ENCODE results near the gene LRWD1.
"Not testable (repeated sequence)": the region's sequence is repeated elsewhere in the genome, so short reads cannot be mapped to it uniquely, and the experiment has no call there.

LRWD1 gene

DNA sequence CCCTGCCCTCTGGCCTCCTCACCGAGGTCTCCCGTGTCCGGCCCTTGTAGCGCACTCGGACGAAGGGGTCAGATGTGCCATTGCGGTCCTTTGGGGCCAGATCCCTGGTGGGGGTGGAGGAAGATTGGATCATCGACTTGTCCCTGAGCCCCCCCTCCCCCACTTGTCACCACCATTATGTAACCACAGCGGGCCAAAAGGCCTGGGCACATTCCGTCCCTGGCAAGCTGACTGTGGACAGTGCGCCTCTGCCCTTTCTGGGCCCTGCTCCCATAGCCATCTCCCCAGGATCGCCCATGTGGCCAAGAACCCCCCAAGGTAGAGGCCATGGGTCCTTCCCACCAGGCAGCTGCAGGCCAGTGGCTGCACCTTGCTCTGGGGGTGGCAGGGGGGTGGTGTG lies 38.4 kb downstream of the LRWD1 start:
- DNase-seq, result not testable (repeated sequence)

DNA sequence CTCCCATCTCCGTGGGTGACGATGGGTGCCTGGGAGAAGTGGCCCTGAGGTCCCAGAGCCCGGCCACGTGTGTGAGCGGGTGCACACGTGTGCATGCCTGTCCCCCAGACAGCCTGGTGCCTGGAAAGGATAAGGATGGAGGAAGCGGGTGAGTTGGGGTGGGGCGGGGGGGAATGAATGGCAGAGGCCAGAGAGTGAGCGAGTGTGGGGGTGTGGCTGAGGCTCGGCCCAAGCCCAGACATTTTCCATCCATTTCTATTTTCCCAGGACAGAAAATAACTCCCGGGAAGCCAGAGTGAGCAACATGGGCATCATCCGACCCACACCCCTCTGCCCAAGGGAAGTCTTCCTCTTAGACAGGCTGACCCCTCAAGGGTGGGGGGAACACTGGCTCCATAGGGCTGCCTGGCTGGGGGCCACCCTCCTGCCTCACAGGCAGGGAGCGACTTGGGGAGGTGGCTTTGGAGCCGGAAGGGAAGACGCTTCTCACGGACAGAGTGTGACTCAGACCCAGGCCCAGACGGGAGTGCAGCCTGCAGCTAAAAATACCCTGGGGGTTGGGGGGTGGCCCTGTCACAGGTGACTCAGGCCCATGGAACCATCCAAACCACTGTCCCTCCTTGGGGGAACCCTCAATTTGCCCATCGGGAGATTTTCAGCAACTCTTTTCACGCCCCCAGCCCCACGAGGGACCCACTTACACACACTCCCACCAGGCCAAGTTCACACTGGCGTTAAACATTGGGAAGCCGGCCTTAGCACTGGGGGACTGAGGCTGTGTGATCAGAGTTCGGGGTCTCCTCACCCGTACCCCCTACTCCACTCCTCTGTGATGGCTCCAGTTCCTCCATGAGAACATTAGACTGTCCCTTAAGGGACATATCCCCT lies 40.8 kb downstream of the LRWD1 start:
- DNase-seq, result not testable (repeated sequence)

DNA sequence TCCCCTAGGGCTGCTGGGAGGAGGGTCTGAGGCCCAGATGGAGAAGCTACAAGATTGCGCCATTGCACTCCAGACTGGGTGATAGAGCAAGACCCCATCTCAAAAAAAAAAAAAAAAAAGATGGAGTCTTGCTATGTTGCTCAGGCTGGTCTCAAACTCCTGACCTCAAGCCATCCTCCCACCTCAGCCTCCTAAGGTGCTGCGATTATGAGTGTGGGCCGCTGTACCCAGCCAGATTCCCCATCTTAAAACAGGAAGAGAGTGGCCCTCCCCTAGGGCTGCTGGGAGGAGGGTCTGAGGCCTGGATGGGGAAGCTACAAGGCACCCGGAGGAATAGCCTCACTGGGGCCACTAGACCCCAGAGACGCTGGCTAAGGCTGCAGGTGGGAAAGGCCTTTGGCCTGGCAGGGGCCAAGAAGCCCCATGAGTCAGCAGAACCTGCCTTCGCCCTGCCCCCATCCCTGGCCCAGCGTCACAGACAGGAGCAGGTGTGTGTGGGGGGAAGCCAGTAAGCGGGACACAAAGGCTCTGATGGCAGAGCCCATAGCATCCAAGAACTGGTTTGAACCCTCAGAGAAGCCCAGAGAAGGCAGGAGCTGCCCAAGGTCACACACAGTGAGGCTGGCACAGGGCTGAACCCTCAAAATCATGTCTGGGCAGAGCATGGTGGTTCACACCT lies 42.8 kb downstream of the LRWD1 start:
- DNase-seq, result not testable (repeated sequence)

DNA sequence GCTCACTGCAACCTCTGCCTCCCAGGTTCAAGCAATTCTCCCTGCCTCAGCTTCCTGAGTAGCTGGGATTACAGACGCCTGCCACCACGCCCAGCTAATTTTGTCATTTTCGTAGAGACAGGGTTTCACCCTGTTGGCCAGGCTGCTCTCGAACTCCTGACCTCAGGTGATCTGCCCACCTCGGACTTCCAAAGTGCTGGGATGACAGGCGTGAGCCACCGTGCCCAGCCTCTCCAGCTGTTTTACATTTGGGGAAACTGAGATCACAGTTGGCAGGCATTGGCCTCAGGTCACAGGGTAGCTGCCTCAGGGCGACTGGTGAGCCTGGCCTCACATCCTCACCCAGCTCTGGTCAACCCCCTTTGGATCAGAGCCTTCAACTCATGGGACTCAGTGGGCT lies 45.8 kb downstream of the LRWD1 start:
- DNase-seq, result not testable (repeated sequence)

DNA sequence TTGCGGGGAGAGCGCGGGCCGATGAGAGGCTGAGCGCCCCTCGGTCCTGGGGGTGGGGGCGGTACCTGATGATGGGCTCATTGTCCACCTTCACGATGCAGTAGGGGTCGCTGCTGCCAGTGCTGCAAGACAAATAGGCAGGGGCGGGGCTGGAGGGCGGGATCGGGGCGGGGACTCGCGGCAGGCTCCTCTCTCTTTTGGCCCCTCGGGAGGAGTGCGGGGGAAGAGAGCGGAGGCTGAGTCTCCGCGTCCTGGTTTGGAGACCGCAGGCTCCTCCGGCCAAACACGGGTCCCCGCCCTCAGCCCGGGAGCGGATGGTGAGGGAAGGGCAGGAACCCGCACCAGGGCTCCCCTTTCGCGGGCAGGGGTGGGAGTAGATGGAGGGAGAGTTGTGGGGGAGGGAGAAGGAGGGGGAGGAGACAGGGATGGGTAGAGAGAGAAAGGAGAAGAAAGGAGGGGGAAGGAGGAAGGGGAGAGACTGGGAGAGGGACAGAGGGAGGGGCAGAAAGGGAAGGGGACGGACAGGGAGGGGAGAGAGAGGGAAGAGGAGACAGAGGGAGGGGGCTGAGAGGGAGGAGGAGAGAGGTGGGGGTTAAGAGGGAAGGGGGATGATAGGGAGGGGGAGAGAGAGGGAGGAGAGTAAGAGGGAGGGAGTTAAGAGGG lies 47.2 kb downstream of the LRWD1 start:
- DNase-seq, result not testable (repeated sequence)

DNA sequence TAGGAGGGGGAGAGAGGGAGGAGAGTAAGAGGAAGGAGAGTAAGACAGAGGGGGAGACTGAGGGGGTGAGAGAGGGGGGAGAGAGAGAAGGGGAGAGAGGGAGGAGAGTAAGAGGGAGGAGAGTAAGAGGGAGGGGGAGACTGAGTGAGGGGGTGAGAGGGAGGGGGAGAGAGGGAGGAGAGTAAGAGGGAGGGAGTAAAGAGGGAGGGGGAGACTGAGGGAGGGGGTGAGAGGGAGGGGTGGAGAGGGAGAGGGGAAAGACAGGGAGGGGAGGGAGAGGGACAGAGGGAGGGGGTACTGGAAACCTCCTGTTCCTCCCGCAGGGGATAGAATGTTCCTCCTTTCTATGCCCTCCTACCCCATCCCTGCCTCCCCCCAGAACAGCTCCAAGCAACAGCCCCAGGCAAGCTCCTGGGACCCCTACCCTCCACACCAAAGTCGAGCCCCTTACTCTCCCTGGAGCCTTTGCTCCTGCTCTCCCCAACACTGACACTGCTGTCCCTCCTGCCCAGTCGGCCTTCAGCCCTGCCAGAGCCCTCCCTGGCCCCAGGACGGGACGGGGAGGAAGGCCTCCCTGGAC lies 47.9 kb downstream of the LRWD1 start:
- not testable (repeated sequence) for DNase-seq

DNA sequence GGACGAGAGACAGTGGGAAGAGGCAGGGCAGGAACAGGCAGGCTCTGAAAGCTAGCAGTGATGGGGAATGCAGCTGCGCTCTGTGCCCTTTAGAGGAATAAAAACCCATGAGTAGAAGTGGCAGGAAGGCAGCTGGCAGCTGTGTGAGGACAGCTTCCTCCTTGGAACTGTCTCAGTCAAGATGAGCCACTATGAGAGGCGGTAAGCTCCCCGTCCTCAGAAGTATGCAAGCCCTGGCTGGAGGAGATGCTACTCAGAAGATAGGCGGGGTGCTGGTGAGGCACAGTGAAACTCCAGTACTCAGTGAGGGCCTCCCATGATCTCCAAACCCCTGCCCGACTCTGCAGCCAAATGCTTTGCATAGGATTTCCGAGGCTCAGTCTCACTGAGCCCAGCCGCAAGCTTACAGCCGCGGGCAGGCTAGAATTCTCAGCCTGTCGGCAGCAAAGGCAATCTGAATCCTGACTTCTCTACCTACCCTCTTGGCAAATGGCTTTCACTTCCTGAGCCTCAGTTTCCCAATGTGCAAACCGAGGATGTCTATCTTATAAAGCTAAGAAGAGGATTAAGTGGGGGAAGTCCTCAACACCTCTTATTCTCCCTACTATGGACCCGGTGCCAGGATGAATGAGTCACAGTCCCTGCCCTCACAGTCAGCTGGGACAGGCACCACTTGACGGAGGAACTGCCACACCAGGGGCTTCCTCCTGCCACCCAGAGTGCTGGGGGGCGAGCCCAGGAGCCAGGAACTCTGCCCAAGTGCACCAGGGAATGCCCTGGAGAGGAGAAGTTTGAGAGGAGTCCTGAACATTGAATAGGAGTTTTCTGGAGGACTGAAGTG lies 50.3 kb downstream of the LRWD1 start:
- not testable (repeated sequence) for DNase-seq

DNA sequence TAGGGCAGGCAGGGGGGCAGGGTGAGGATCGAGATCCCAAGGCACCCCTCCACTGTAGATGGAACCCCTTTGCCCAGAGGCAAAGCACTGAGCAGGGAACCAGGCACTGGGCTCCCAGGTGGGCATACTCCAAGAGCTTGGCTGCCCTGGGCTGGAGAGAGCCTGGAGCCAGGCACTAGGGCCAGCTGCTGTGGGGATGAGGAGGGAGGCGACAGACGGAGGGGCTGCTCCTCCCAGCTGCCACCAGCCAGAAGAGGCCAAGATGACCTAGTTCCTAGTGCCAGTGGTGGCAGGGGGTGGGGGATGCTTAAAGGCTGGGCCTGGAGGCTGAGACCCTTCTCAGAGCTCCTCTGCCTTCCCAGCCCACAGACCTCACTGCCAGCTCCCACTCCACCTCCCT lies 51.1 kb downstream of the LRWD1 start:
- DNase-seq, result not testable (repeated sequence)

DNA sequence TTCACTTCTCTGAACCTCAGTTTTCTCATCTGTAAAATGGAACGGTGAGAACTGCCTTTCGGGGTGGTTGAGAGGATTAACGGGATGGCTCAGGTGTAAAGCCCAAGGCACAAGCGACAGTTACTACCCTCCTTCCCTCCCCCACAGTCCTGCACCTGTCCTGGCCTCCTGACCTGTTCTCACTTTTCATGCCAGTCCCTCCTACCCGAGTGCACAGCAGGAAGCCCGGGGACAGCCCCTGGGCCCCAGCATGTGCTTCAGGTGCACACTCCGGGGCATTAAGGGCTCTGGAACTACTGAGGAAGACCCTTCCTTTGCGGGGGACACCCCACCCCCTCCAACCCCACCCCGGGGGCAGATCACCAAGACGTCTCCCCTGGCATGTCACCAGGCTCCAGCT lies 52.2 kb downstream of the LRWD1 start:
- not testable (repeated sequence) for DNase-seq

DNA sequence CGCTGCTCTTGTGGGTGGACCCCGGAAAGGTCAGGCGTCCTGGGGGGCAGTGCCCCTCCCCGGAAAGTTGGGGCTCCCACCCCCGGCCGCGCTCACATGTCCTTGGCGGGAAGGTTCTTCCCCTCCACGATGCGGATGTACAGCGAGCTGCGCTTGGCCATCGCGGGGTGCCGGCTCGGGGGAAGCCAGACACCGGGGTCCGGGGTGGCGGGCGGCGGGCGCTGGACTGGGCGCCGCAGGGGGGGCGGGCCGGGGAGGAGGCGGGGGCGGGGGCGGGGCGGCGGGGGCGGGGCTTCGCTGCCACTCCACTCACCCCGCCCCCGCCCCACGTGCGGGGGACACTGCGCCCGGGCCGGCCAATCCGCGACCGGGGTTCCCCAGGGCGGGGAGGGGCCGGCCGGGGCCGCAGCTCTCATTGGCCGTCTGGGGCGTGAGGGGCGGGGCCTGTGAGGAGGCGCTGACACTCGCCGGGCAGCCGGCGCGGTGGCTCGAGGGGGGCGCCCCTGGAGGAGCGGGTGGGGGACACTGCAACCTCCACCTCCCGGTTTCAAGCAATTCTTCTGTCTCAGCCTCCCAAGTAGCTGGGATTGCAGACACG lies 52.9 kb downstream of the LRWD1 start, which contains the start of gene RASA4B:
RASA4B (minus strand) TSS at position 228 of the 598 bp plus-strand sequence; CDS start at position 161, 67 bp downstream.
- DNase-seq, result not testable (repeated sequence)

DNA sequence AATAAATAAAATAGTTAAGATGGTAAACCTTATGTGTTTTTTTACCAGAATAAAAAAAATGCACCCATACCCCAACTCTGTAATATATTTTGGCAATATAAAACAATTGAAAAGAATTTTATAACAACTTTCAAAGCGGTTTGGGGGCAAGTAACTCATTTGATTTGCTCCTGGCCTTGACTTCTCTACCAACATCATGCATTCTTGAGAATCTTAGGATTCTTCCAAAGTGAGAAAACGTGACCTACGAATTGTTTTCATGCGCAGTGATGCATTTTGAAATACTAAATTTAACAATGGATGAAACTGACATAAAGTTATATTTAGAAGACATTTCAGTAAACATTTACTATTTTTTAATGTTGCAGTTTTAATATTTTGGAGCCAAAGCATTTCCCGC lies 56.0 kb downstream of the LRWD1 start:
- not testable (repeated sequence) for DNase-seq

Data from NCI-H526 treated with DMSO at 0.1 percent for 48 hours (cell line).